ENCODE measurements around the gene NKTR. TPM values are rescaled to one million over a fixed set of nuclear protein-coding genes. Genes with fewer than 3 reads are reported as not detected.
A peak's percentile ranks its signal among the peaks of the same experiment; 100 is the strongest.

Gene NKTR
- total RNA-seq, 1 experiment from 2014 or later = 79.8 TPM

DNA sequence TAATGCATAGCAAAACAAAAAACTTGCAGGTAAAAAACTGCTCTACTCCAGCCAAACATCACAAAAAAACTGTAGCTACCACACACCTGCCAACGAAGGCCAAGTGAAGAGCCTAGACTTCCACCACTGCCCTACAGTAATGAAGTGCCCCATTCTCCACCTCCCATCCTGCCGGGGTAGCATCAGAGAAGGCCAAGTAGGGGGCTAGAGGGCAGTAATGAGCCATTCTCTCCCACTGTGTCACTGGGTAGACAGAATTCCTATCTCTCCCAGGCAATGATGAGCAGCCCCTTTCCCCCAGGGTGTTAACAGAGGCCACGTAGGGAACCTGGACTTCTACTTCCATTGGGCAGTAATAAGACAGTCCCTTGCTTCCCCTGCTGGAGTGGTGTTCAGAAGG lies 28.2 kb upstream of the NKTR start:
- peaks cover 36 to 66% (median 48%) of the 10 kb centered on the region in 3 experiments for H3K36me3 Mint-ChIP-seq (ENCODE audit: insufficient read depth in 1 of 3, low read depth in 3 of 3)

More for the DNA sequence above, 28.2 kb upstream of the NKTR start:
- no peak overlapping the region for H3K14ac ChIP-seq (ENCODE audit: insufficient read depth, low read length)
- no peak overlapping the region for H3K27ac ChIP-seq (ENCODE audit: insufficient read length, low read depth, low read length)
- no peak overlapping the region for H3K56ac ChIP-seq (ENCODE audit: insufficient read length, low read depth, low read length)
- no peaks in the 10 kb centered on the region for H3K27me3 ChIP-seq (ENCODE audit: insufficient read depth, low read length)
- H3K23ac ChIP-seq (ENCODE audit: insufficient read length, low read depth, low read length) = no peak overlapping the region
- peaks cover 8 to 11% of the 10 kb centered on the region in 2 experiments for H3K4me1 Mint-ChIP-seq
- H2BK120ac ChIP-seq (ENCODE audit: low read depth, low read length, poor library complexity, severe bottlenecking) = no peak overlapping the region
- H3K9me3 ChIP-seq (ENCODE audit: control insufficient read depth, low read depth, low read length) = no peaks in the 10 kb centered on the region
- no peak overlapping the region for H4K91ac ChIP-seq (ENCODE audit: insufficient read length, low read depth, low read length)
- no peak overlapping the region for H2BK20ac ChIP-seq (ENCODE audit: low read depth, low read length, poor library complexity, severe bottlenecking)
- DNase-seq = peak; percentile 82
- no peak overlapping the region for H3K9ac ChIP-seq (ENCODE audit: extremely low read depth, insufficient read length, low read length)
- no peak overlapping the region for H3K4me2 ChIP-seq (ENCODE audit: insufficient read depth, insufficient read length, low read length)
- no peak overlapping the region for H4K8ac ChIP-seq (replicated peaks; ENCODE audit: insufficient read length, low read depth, low read length)
- no peak overlapping the region for H2BK5ac ChIP-seq (ENCODE audit: insufficient read length, low read length)
- no peak overlapping the region for H3K18ac ChIP-seq (ENCODE audit: insufficient read length, low read depth, low read length)
- TF ChIP-seq, protein P1, sequence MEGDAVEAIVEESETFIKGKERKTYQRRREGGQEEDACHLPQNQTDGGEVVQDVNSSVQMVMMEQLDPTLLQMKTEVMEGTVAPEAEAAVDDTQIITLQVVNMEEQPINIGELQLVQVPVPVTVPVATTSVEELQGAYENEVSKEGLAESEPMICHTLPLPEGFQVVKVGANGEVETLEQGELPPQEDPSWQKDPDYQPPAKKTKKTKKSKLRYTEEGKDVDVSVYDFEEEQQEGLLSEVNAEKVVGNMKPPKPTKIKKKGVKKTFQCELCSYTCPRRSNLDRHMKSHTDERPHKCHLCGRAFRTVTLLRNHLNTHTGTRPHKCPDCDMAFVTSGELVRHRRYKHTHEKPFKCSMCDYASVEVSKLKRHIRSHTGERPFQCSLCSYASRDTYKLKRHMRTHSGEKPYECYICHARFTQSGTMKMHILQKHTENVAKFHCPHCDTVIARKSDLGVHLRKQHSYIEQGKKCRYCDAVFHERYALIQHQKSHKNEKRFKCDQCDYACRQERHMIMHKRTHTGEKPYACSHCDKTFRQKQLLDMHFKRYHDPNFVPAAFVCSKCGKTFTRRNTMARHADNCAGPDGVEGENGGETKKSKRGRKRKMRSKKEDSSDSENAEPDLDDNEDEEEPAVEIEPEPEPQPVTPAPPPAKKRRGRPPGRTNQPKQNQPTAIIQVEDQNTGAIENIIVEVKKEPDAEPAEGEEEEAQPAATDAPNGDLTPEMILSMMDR (conservative IDR thresholded peaks at IDR 0.05) = peak; percentile 79
- no peak overlapping the region for H2BK15ac ChIP-seq (ENCODE audit: low read depth, low read length)
- H3T11ph ChIP-seq (ENCODE audit: low read length) = no peak overlapping the region
- H3K4me3 Mint-ChIP-seq = no peak overlapping the region; a peak in 1 of 5 replicates
- H3K4ac ChIP-seq (ENCODE audit: low read depth, low read length) = no peak overlapping the region
- H3K23me2 ChIP-seq (ENCODE audit: insufficient read length, low read depth, low read length, poor library complexity, severe bottlenecking) = no peaks in the 10 kb centered on the region
- H4K20me1 ChIP-seq (ENCODE audit: control insufficient read depth, insufficient read depth, insufficient read length) = no peaks in the 10 kb centered on the region
- peaks cover 15 to 19% of the 10 kb centered on the region in 2 experiments for H3K9me3 Mint-ChIP-seq
- WGBS (ENCODE audit: extremely low coverage, insufficient read length, low lambda C conversion rate) = no CpG with 5 or more reads among the region's 3 CpGs
- no peaks in the 10 kb centered on the region for H3K4me1 ChIP-seq (ENCODE audit: insufficient read depth, low read length)
- H4K5ac ChIP-seq (ENCODE audit: insufficient read length, low read depth, low read length) = no peak overlapping the region
- H3K79me2 ChIP-seq (ENCODE audit: insufficient read depth, low read length) = no peaks in the 10 kb centered on the region
- H3K27me3 Mint-ChIP-seq (ENCODE audit: low read depth) = no peaks in the 10 kb centered on the region
- no peak overlapping the region for H2AK5ac ChIP-seq (ENCODE audit: insufficient read length, low read length)
- no peak overlapping the region; a peak in 1 of 7 replicates for H3K27ac Mint-ChIP-seq
- no peak overlapping the region for H2AFZ ChIP-seq (ENCODE audit: low read length)
- H3K79me1 ChIP-seq (ENCODE audit: insufficient read depth, low read depth, low read length, poor library complexity, severe bottlenecking) = peaks cover 6% of the 10 kb centered on the region
- no peak overlapping the region for H2BK12ac ChIP-seq (ENCODE audit: insufficient read length, low read depth, low read length)

Measured in H9 (cell line).